ENCODE data around the gene NIP7. TPM values are rescaled to one million over a fixed set of nuclear protein-coding genes. Genes with fewer than 3 reads are reported as not detected.

The NIP7 gene
- total and polyA plus RNA-seq, 9 donors, result 5.7 to 24.6 (median 16.6) TPM

GRCh38 chr16:69325784-69326171 lies 13.8 kb upstream of the NIP7 start:
- H3K4me3 ChIP-seq, result no peak overlapping the region
- intact Hi-C loops (cut with DNase I), result no loop called here
- no peak overlapping the region for H3K27ac ChIP-seq
- H3K36me3 ChIP-seq, result no peaks in the 10 kb centered on the region
- TF ChIP-seq CTCF (IDR thresholded peaks at IDR 0.05) (no peak), EP300 (IDR thresholded peaks at IDR 0.05) (no peak), POLR2A (IDR thresholded peaks at IDR 0.05) (no peak)
- H3K9me3 ChIP-seq, result no peaks in the 10 kb centered on the region
- H3K4me1 ChIP-seq (ENCODE audit: insufficient read depth), result peaks cover 3% of the 10 kb centered on the region
- WGBS, 3 donors, result 80 to 85% (median 84%) methylated on average over 6 of the region's 6 CpGs
- no peaks in the 10 kb centered on the region for H3K27me3 ChIP-seq
- no peak for DNase-seq

- Histone ChIP-seq H3K27me3 (no peaks in the 10 kb centered on the region), H3K4me1 (ENCODE audit: insufficient read depth) (peaks cover 3% of the 10 kb centered on the region), H3K27ac (no peak overlapping the region), H3K4me3 (no peak overlapping the region), H3K36me3 (no peaks in the 10 kb centered on the region), H3K9me3 (no peaks in the 10 kb centered on the region)
- WGBS, 3 donors, result 38 to 49% (median 44%) methylated on average over 7 of the region's 7 CpGs
- intact Hi-C loops (cut with DNase I), result no loop called here
- no peak for DNase-seq
- TF ChIP-seq EP300 (IDR thresholded peaks at IDR 0.05) (no peak), CTCF (IDR thresholded peaks at IDR 0.05) (no peak), POLR2A (IDR thresholded peaks at IDR 0.05) (no peak)
Measured at GRCh38 chr16:69326172-69326873, 13.2 kb upstream of the NIP7 start.

- DNase-seq, result no peak
- Histone ChIP-seq H3K9me3 (no peaks in the 10 kb centered on the region), H3K27ac (no peak overlapping the region), H3K27me3 (no peaks in the 10 kb centered on the region), H3K36me3 (no peaks in the 10 kb centered on the region), H3K4me3 (no peak overlapping the region), H3K4me1 (ENCODE audit: insufficient read depth) (peaks cover 3% of the 10 kb centered on the region)
- intact Hi-C loops (cut with DNase I), result no loop called here
- no peak for TF ChIP-seq POLR2A (IDR thresholded peaks at IDR 0.05)
- no peak for TF ChIP-seq EP300 (IDR thresholded peaks at IDR 0.05)
- TF ChIP-seq CTCF (IDR thresholded peaks at IDR 0.05), result no peak
- WGBS, 3 donors, result 87 to 92% (median 91%) methylated on average over 14 of the region's 14 CpGs
Measured at GRCh38 chr16:69327585-69328310, 11.8 kb upstream of the NIP7 start.

- Histone ChIP-seq H3K27ac (no peak overlapping the region), H3K4me1 (ENCODE audit: insufficient read depth) (peaks cover 3% of the 10 kb centered on the region), H3K27me3 (no peaks in the 10 kb centered on the region), H3K9me3 (no peaks in the 10 kb centered on the region), H3K36me3 (no peaks in the 10 kb centered on the region), H3K4me3 (no peak overlapping the region)
- 38 to 55% (median 39%) methylated on average over 10 of the region's 10 CpGs for WGBS, 3 donors
- TF ChIP-seq CTCF (IDR thresholded peaks at IDR 0.05), result no peak
- no peak for TF ChIP-seq EP300 (IDR thresholded peaks at IDR 0.05)
- TF ChIP-seq POLR2A (IDR thresholded peaks at IDR 0.05), result no peak
- intact Hi-C loops (cut with DNase I), result no loop called here
- DNase-seq, result no peak
Measured at GRCh38 chr16:69328854-69329316, 10.7 kb upstream of the NIP7 start.
